ENCODE measurements around the gene SMIM7. TPM values are rescaled to one million over a fixed set of nuclear protein-coding genes. Genes with fewer than 3 reads are reported as not detected.

Gene SMIM7
- total and polyA plus RNA-seq, 2 of the 13 experiments (the other 11 are each of a cell fraction or from before 2014, with no cell fraction given): 55.7 to 74.9 TPM

DNA sequence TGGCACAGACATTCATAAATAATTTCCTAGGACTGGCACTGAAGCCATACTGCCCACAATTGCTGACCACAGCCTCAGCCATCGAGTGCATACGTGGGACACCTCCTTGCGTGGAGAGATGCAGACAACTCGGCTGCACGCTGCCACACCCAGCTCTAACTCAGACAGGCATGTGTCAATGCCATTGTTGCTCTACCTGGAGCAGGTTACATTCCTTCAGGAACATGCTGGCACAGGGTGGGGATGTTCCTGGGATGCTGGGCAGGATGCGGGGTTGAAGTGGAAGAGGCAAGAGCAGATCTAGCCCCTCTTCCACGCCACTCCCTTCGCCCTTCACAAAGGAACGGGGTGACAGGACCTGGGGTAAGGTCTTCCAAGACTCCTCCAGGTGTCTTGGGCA is 63.5 kb downstream of the SMIM7 start:
- 93% methylated on average over 3 of the region's 9 CpGs for WGBS (ENCODE audit: low lambda C conversion rate)
- ATAC-seq (no peak), DNase-seq (ENCODE audit: low spot score) (no peak), FAIRE-seq (no peak)
- CTCF ChIA-PET (ENCODE audit: low intra/inter-chr PET ratio, low total read pairs): no interaction called here
- H3K36me3 ChIP-seq (replicated peaks in 1 of 2; ENCODE audit: control insufficient read depth in 1 of 2, insufficient read depth in 2 of 2, low read length in 2 of 2): peaks cover 0 to 4% of the 10 kb centered on the region in 2 experiments; a peak in 1 of 5 replicates
- H3K27ac ChIP-seq (ENCODE audit: extremely low read length, insufficient read depth, low read length): no peak overlapping the region
- no peaks in the 10 kb centered on the region for H3K27me3 ChIP-seq (ENCODE audit: control insufficient read depth in 1 of 2, insufficient read depth in 2 of 2, low read length in 2 of 2)
- H3K79me2 ChIP-seq (ENCODE audit: insufficient read depth, low read length): peaks cover 84% of the 10 kb centered on the region
- no TSS peak for BruUV-seq (replicated peaks)
- peaks cover 34% of the 10 kb centered on the region for H3K4me1 ChIP-seq (ENCODE audit: insufficient read depth, low read length)
- H2AFZ ChIP-seq (ENCODE audit: low read length): no peak overlapping the region
- in situ Hi-C loops (cut with HindIII; ENCODE audit: extremely low pct_ligation_motif_present, low pct_unique_long_range_greater_than_20kb) (no loop called here), intact Hi-C loops (cut with micrococcal nuclease; ENCODE audit: unreplicated experiment) (no loop called here)
- H3K4me3 ChIP-seq (replicated peaks in 1 of 3; ENCODE audit: insufficient read depth in 1 of 3, low read depth in 2 of 3, low read length in 3 of 3): no peak overlapping the region
- H3K9me3 ChIP-seq (ENCODE audit: low read length): no peaks in the 10 kb centered on the region
- H4K20me1 ChIP-seq (ENCODE audit: insufficient read depth, low read length): peaks cover 26% of the 10 kb centered on the region
- H3K9ac ChIP-seq (ENCODE audit: insufficient read depth, low read depth, low read length): no peak overlapping the region
- no peak overlapping the region for H3K4me2 ChIP-seq (ENCODE audit: low read depth, low read length)
- POLR2A ChIA-PET: interaction anchor here (0.6 kb wide), 1 partner anchor 82 kb away, joined by 4 read pairs; no protein-coding TSS in a partner anchor
- TF ChIP-seq, protein P1, sequence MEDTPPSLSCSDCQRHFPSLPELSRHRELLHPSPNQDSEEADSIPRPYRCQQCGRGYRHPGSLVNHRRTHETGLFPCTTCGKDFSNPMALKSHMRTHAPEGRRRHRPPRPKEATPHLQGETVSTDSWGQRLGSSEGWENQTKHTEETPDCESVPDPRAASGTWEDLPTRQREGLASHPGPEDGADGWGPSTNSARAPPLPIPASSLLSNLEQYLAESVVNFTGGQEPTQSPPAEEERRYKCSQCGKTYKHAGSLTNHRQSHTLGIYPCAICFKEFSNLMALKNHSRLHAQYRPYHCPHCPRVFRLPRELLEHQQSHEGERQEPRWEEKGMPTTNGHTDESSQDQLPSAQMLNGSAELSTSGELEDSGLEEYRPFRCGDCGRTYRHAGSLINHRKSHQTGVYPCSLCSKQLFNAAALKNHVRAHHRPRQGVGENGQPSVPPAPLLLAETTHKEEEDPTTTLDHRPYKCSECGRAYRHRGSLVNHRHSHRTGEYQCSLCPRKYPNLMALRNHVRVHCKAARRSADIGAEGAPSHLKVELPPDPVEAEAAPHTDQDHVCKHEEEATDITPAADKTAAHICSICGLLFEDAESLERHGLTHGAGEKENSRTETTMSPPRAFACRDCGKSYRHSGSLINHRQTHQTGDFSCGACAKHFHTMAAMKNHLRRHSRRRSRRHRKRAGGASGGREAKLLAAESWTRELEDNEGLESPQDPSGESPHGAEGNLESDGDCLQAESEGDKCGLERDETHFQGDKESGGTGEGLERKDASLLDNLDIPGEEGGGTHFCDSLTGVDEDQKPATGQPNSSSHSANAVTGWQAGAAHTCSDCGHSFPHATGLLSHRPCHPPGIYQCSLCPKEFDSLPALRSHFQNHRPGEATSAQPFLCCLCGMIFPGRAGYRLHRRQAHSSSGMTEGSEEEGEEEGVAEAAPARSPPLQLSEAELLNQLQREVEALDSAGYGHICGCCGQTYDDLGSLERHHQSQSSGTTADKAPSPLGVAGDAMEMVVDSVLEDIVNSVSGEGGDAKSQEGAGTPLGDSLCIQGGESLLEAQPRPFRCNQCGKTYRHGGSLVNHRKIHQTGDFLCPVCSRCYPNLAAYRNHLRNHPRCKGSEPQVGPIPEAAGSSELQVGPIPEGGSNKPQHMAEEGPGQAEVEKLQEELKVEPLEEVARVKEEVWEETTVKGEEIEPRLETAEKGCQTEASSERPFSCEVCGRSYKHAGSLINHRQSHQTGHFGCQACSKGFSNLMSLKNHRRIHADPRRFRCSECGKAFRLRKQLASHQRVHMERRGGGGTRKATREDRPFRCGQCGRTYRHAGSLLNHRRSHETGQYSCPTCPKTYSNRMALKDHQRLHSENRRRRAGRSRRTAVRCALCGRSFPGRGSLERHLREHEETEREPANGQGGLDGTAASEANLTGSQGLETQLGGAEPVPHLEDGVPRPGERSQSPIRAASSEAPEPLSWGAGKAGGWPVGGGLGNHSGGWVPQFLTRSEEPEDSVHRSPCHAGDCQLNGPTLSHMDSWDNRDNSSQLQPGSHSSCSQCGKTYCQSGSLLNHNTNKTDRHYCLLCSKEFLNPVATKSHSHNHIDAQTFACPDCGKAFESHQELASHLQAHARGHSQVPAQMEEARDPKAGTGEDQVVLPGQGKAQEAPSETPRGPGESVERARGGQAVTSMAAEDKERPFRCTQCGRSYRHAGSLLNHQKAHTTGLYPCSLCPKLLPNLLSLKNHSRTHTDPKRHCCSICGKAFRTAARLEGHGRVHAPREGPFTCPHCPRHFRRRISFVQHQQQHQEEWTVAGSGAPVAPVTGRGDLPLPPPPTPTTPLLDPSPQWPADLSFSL (CRISPR knock-in tag; IDR thresholded peaks at IDR 0.05): no peak
- TF ChIP-seq, protein P2, sequence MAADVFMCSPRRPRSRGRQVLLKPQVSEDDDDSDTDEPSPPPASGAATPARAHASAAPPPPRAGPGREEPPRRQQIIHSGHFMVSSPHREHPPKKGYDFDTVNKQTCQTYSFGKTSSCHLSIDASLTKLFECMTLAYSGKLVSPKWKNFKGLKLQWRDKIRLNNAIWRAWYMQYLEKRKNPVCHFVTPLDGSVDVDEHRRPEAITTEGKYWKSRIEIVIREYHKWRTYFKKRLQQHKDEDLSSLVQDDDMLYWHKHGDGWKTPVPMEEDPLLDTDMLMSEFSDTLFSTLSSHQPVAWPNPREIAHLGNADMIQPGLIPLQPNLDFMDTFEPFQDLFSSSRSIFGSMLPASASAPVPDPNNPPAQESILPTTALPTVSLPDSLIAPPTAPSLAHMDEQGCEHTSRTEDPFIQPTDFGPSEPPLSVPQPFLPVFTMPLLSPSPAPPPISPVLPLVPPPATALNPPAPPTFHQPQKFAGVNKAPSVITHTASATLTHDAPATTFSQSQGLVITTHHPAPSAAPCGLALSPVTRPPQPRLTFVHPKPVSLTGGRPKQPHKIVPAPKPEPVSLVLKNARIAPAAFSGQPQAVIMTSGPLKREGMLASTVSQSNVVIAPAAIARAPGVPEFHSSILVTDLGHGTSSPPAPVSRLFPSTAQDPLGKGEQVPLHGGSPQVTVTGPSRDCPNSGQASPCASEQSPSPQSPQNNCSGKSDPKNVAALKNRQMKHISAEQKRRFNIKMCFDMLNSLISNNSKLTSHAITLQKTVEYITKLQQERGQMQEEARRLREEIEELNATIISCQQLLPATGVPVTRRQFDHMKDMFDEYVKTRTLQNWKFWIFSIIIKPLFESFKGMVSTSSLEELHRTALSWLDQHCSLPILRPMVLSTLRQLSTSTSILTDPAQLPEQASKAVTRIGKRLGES (CRISPR knock-in tag; IDR thresholded peaks at IDR 0.05; ENCODE audit: borderline replicate concordance): no peak
- no peak for TF ChIP-seq NFYB (CRISPR knock-in tag; IDR thresholded peaks at IDR 0.05)
- TF ChIP-seq ZNF496 (CRISPR knock-in tag; IDR thresholded peaks at IDR 0.05; ENCODE audit: insufficient replicate concordance): no peak
- TF ChIP-seq, protein P3, sequence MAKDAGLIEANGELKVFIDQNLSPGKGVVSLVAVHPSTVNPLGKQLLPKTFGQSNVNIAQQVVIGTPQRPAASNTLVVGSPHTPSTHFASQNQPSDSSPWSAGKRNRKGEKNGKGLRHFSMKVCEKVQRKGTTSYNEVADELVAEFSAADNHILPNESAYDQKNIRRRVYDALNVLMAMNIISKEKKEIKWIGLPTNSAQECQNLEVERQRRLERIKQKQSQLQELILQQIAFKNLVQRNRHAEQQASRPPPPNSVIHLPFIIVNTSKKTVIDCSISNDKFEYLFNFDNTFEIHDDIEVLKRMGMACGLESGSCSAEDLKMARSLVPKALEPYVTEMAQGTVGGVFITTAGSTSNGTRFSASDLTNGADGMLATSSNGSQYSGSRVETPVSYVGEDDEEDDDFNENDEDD (CRISPR knock-in tag; IDR thresholded peaks at IDR 0.05; ENCODE audit: borderline replicate concordance): no peak
- no peak for TF ChIP-seq ZBTB20 (CRISPR knock-in tag; IDR thresholded peaks at IDR 0.05; ENCODE audit: borderline replicate concordance, low read depth)
- TF ChIP-seq, protein P4, sequence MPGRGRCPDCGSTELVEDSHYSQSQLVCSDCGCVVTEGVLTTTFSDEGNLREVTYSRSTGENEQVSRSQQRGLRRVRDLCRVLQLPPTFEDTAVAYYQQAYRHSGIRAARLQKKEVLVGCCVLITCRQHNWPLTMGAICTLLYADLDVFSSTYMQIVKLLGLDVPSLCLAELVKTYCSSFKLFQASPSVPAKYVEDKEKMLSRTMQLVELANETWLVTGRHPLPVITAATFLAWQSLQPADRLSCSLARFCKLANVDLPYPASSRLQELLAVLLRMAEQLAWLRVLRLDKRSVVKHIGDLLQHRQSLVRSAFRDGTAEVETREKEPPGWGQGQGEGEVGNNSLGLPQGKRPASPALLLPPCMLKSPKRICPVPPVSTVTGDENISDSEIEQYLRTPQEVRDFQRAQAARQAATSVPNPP (CRISPR knock-in tag; IDR thresholded peaks at IDR 0.05): no peak
- TF ChIP-seq FIP1L1 (IDR thresholded peaks at IDR 0.05; ENCODE audit: borderline replicate concordance, insufficient read depth, low read depth, low read length): no peak
- TF ChIP-seq KMT2A (CRISPR knock-in tag; IDR thresholded peaks at IDR 0.05): no peak
